ENCODE data around the gene DMRT3.

The DMRT3 gene

GRCh38 chr9:1005043-1005667, 28.7 kb downstream of the DMRT3 start:
- FAIRE-seq, result no peak

- no peak for FAIRE-seq
These were observed 30.9 kb downstream of the DMRT3 start for GRCh38 chr9:1007312-1007711.

- FAIRE-seq, result no peak
These were observed 31.8 kb downstream of the DMRT3 start for GRCh38 chr9:1008216-1008615.

GRCh38 chr9:1009101-1009707, 32.7 kb downstream of the DMRT3 start:
- no peak for FAIRE-seq

GRCh38 chr9:1013021-1013420, 36.6 kb downstream of the DMRT3 start:
- no peak for FAIRE-seq

- no peak for FAIRE-seq
These were observed 37.8 kb downstream of the DMRT3 start for GRCh38 chr9:1014225-1014624.

- FAIRE-seq, result no peak
These were observed 38.2 kb downstream of the DMRT3 start for GRCh38 chr9:1014640-1015039.

GRCh38 chr9:1018121-1018520, 41.7 kb downstream of the DMRT3 start:
- no peak for FAIRE-seq

- FAIRE-seq, result no peak
These were observed 47.7 kb downstream of the DMRT3 start for GRCh38 chr9:1024112-1024511.

GRCh38 chr9:1025131-1025530, 48.7 kb downstream of the DMRT3 start:
- FAIRE-seq, result no peak

GRCh38 chr9:1026219-1026618, 49.8 kb downstream of the DMRT3 start:
- no peak for FAIRE-seq

- FAIRE-seq, result no peak
These were observed 52.2 kb downstream of the DMRT3 start for GRCh38 chr9:1028501-1029190.

GRCh38 chr9:1031951-1032601, 55.6 kb downstream of the DMRT3 start:
- FAIRE-seq, result no peak

GRCh38 chr9:1034271-1034670, 57.8 kb downstream of the DMRT3 start:
- FAIRE-seq, result no peak

GRCh38 chr9:1039589-1039988, 63.1 kb downstream of the DMRT3 start:
- FAIRE-seq, result no peak

Measured in TTC549 (cell line).